ENCODE measurements around the gene MBNL3.
"Not testable (repeated sequence)": the region's sequence is repeated elsewhere in the genome, so short reads cannot be mapped to it uniquely, and the experiment has no call there.

Gene MBNL3

DNA sequence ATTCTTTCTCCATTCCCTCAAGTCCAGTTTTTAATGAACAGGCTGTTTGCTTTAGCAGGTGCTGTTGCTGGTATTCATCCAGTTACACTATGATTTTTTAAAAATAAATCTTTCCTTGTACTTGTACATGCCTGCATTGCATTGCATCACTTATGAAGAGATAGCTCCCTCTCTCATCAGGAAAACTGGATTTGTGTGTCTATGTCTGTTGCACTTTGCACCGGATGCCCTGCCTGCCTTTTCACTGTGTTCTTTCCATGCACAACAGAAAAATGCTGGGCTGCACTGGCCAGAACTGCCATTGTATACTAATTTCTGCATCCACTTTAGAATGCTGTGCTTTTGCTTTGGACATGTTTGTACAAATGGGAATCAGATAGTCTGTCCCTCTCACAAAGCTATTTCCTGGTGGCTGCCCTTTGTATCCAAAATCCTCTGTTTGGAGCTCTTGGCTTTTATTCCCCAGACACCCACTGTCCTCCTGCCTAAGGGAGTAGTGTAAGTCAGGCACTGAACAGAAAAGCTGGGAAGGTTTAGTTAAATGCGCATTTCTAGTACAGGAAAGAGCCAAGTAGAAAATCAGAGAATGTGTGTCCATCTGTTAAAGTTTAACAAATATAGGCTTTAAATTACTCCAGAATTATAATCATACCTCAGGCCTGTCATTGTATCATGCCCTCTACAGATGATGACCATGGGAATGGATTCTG, 119.1 kb downstream of the MBNL3 start:
- DNase-seq (ENCODE audit: low read depth), result no peak

DNA sequence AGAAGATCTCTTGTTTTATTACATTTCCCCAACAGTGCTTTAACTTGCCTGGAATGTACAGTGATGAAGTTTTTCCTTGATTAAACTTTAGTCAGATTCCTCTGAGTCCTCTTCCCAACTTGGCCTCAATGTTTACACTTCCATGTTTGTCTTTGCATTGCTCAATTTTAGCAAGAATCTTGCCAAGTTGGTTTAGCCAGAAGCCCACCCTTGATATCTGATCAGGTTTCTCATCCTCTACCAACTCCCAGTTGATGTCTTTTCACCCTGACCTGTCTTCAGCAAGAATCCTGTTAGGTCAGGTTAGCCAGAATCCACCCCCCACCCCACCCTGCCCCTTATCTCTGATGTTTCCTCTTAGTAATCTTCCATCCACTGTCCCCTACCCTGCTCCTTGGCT, 120.9 kb downstream of the MBNL3 start:
- DNase-seq (ENCODE audit: low read depth), result no peak

DNA sequence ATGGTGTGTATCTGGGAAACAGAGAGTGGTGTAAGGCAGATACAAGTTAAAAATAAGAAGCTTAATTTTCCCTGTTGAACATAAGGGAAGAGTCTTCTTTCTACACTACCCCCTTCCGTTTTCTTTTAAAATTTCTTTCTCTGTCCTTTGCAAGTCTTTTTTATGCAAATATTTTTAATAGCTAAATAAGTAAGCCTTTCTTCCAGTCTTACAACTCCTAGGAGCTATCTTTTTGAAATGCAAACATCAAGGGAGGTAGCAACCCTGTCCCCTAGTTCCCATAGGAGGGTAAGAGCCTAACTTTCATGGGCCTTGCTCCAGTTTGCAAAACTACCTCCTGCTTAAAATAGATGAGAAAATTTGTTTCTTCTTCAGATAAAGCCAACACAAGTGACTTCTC, 121.5 kb downstream of the MBNL3 start:
- DNase-seq (ENCODE audit: low read depth), result no peak

DNA sequence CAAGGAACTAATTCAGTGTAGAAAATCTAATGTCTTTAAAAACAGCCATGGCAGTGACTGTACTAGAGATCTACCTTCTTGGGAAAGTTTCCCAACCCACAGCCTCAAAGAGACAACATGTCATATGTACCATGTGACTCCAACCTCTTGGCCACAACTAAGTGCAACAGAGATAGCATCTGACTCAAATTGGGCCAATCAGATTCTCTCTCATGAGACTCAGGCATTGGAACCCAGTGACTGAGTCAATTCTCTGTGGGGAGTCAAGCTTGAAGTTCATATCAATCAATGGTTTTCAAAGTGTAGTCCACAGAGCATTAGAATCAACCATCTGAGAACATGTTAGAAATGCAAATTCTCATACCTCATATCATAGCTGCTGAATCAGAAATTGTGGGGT, 123.3 kb downstream of the MBNL3 start:
- no peak for DNase-seq (ENCODE audit: low read depth)

DNA sequence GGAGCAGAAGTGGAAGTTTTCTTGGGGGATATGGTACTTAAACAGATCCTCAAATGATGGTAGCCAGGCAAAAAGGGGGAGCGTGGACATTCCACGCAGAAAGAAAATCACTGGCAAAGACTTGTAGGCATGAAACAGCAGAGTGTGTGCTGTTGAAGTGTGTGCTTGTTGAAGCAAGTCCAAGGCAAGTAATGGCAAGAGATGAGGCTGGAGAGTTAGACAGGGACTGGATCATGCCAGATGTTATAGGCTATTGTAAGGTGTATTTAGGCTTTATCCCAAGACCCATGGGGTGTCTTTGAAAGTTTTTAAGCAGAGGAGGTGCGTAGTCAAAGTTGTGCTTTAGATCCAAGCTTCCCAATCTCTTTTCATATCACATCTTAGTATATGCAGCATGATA, 124.5 kb downstream of the MBNL3 start:
- DNase-seq (ENCODE audit: low read depth), result no peak

DNA sequence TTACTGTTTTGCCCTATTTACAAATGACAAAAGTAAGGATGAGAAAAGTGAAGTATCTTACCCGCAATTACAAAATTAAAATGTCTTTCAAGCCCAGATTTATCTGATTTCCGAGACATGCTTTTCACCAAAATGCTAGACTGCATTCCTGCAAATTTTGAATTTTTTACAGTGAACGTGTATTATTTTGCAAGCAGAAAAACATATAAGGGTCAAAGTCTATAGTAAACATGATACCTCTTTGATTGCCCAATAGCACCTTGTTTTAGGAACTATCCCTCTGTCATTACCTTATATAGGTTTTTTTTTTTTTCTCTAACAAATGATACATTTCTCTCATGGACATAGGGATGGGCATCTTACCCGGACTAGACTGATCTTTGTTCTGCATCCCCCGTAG, 135.4 kb downstream of the MBNL3 start:
- no peak for DNase-seq (ENCODE audit: low read depth)

DNA sequence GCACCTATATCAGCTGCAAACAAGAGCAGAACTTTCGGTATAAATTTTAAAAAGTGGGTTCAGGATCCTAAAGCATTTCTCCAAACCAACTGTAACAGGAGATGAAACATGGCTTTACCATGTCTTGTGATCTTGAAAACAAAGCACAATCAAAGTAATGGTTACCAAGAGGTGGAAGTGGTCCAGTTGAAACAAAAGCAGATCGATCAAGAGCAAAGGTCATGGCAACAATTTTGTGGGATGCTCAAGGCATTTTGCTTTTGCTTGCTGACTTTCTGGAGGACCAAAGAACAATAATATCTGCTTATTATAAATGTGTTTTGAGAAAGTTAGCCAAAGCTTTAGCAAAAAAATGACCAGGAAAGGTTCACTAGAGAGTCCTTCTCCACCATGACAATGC, 152.7 kb downstream of the MBNL3 start:
- no peak for DNase-seq (ENCODE audit: low read depth)

DNA sequence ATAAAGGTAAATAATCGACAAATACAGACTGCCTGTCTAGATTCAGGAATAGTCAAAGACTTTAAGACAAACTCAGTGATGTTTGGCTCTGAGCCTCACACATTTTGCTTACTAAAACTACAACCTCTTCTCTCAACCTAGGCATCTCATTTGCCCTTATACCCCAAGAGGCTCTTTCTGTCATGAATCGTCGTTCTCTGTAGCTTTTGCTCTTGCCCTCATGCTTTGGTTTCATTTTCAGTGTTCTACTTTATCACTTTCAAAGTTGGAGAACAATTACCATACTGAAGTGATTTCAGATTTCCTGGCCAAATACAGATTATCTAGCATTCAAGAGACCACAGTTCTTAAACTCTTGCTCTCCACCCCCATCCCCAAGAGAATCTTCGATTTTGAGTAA, 155.5 kb downstream of the MBNL3 start:
- DNase-seq (ENCODE audit: low read depth), result no peak

DNA sequence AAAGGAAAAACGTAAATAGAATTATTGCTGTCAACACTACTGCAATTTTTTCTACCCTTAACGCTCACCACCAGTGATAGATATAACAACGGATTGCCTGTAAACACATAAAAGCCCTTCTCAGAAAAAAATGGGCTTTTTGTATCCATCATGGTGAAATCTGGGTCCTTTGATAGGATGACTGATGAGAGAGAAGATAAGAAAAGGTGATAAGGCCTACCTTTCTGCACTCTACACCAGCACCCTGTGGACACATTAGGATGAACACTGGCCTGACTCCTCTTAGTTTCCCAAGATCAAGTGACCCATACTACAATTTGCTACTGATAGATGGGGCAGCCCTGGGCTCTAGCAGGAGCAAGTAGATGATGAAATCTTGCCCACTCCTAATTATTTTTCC, 157.3 kb downstream of the MBNL3 start:
- no peak for DNase-seq (ENCODE audit: low read depth)

DNA sequence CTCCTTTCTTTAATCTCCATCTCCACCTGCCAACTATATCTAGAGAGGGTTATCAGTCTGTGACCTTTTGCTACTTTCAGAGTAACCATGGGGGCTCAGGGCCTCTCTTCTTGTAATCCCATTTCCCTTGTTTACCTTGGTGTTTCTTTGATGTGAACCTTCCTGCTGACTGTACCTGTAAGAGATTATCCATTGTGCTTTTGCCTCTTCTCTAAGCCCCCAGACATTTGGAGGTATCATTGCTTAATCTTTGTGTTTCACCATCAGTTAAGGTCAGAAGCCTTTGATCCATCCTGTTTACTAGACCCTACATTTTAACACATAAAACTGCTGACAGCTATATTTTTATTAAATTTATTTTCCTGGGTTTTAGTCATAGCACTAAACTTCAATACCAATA, 157.8 kb downstream of the MBNL3 start:
- no peak for DNase-seq (ENCODE audit: low read depth)

DNA sequence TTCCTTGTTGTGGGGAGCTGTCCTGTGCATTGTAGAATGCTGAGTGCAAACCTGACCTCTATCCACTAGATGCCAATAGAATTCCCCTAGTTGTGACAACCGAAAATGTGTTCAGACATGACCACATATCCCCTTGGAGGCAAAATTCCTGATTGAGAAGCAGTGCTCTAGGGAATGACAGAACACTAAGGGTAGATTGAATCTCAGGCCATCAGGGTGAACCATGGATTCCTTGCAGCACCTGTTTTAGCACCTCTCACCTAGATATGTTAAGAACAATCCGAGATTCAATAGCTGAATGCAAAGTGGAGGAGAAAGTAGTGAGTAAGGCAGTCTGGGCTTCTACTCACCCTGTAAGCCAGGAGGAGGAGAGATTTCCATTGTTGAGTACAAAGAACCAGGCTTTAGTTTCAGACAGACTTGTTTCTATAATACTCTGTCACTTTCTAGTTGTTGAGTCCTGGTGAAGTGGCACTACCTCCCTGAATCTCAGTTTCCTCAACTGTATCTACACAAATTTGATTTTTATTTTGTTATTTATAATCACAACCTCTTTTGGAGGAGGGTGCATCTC, 158.6 kb downstream of the MBNL3 start:
- no peak for DNase-seq (ENCODE audit: low read depth)

DNA sequence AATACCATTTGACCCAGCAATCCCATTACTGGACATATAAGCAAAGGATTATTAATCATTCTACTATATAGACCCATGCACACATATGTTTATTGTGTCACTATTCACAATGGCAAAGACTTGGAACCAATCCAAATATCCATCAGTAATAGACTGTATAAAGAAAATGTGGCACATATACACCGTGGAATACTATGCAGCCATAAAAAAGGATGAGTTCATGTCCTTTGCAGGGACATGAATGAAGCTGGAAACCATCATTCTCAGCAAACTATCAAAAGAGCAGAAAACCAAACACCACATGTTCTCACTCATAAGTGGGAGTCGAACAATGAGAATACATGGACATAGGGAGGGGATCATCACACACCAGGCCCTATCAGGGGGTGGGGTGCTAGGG, 161.9 kb downstream of the MBNL3 start:
- not testable (repeated sequence) for DNase-seq (ENCODE audit: low read depth)
